Stimulated activated naive CD4-positive, alpha-beta T cell (primary cell): ENCODE results near the gene TMEM252.

Experiments used
- DNase-seq, 6 experiments: peaks; one replicate each; lab custom pipeline; 2025; lab: John Stamatoyannopoulos, UW

The TMEM252 gene

GRCh38 chr9:68540712-68541535 lies at the start of gene TMEM252:
Gene TMEM252, minus strand, starts transcription at chr9:68540883. Its CDS starts 69 bp downstream, at chr9:68540814.
- DNase-seq = no peak

- DNase-seq = no peak
These were observed 44.5 kb upstream of the TMEM252 start for GRCh38 chr9:68585034-68585761.

GRCh38 chr9:68584189-68585033 lies 43.7 kb upstream of the TMEM252 start:
- peak; percentile 47 to 89 (median 78) for DNase-seq

- DNase-seq = no peak
These were observed 41.0 kb upstream of the TMEM252 start for GRCh38 chr9:68581696-68582095.

GRCh38 chr9:68577774-68578591 lies 37.3 kb upstream of the TMEM252 start:
- no peak for DNase-seq

- DNase-seq = no peak
These were observed 35.1 kb upstream of the TMEM252 start for GRCh38 chr9:68575817-68576216.

- no peak for DNase-seq
These were observed 33.5 kb upstream of the TMEM252 start for GRCh38 chr9:68574150-68574549.

- no peak for DNase-seq
These were observed 26.9 kb upstream of the TMEM252 start for GRCh38 chr9:68567565-68567964.

- DNase-seq = no peak
These were observed 21.8 kb upstream of the TMEM252 start for GRCh38 chr9:68562461-68562860.

GRCh38 chr9:68560071-68560844 lies 19.6 kb upstream of the TMEM252 start:
- DNase-seq = peak in 2 of 6 experiments; percentile 6 to 11

- DNase-seq = no peak
These were observed 17.9 kb upstream of the TMEM252 start for GRCh38 chr9:68558545-68558944.

GRCh38 chr9:68555437-68556150 lies 14.9 kb upstream of the TMEM252 start:
- no peak for DNase-seq

GRCh38 chr9:68552700-68553476 lies 12.2 kb upstream of the TMEM252 start:
- no peak for DNase-seq

- no peak for DNase-seq
These were observed 10.5 kb upstream of the TMEM252 start for GRCh38 chr9:68551191-68551590.

GRCh38 chr9:68548241-68548640 lies 7.6 kb upstream of the TMEM252 start:
- DNase-seq = no peak

GRCh38 chr9:68547417-68547816 lies 6.7 kb upstream of the TMEM252 start:
- DNase-seq = no peak

GRCh38 chr9:68546596-68547390 lies 6.1 kb upstream of the TMEM252 start:
- no peak for DNase-seq

GRCh38 chr9:68545033-68545705 lies 4.5 kb upstream of the TMEM252 start:
- no peak for DNase-seq
